NCI-H526 treated with DMSO at 0.1 percent for 48 hours (cell line): Measurements from ENCODE around the gene CACHD1.

Experiments
- DNase-seq: peaks from one replicate; lab custom pipeline; 2025; lab: John Stamatoyannopoulos, UW

The CACHD1 gene

DNA sequence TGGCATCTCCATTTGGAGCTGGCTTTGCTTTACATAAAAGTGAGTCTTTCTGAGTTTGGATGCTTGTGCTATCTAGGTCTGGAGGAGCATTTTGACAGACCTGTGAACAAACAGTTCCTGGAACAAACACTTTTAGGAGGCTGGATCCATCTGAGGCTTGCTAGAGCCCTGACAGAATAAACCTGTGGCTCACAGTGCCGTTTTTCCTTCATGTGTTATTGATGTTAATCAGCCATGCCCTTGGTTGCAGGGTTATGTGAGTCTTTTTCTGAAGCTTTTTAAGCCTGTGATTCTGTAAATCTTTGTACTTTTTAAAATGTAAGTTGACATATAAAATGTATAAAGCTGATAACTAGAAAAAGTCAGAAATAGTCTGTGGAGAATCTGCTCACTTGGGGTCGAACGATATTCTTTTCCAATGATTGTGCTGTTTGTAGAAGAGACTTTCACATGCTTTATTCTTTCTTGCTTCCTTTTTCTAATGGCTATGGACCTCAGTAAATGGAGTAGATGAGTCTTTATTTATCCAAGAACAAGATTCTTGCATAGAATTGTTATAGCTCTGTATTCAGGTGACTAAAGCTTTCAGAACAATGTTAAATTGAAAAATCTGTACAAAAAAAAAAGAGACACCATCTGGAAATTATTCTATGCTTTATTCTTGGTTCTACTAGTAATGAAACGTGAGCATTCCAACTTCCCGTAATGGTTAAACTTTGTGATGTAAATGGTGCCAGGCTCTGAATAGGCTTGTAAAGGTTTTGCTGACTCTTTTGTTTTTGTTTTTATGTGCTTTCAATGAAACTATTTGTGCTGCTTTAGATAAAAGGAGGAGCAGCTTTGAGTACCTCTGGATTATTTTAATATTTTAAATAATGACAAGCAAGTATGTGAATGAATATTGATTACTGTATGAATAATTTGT is 53.7 kb downstream of the CACHD1 start:
- no peak for DNase-seq

DNA sequence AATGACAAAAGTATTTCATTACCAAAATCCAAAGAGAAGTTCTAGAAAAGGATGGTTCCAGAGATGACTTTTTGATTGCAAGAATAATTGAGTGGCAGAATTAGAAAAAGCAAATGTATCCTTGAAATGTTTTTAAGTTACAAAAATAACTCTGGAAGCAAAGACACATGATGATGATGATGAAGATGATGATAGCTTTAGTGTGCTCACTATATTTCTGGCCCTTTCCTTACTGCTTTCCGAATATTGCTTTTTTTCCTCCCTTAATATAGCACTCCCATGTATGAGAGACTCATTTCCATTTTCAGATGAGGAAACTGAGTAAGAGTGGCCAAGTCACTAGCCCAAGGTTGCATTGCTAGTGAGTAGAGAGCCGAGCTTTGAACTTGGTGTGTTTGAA is 54.7 kb downstream of the CACHD1 start:
- no peak for DNase-seq

DNA sequence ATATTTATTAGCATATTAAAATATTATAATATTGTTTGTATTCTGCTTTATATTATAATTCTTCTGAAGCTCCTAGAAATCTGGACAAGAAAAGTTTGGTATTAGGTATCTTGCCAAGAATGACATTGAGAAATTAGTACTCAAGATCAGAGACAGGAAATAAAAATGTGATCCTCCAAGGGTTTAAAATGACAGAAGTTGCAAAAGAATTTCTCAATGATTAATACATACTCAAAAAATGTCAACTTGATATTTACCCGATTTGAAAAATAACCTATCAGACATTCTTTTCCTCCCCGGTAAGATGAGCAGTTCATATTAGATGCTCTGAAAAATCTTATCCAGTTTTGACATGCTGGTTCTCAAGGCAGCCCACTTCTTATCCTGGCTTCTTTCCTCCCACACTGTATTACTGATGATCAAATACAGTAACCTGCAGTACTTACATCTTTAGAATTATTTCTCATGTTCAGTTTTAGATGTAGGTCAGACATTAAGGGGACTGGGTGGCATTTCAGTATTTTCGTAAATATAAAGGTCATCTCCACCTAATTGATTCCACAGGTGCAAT is 55.3 kb downstream of the CACHD1 start:
- no peak for DNase-seq

DNA sequence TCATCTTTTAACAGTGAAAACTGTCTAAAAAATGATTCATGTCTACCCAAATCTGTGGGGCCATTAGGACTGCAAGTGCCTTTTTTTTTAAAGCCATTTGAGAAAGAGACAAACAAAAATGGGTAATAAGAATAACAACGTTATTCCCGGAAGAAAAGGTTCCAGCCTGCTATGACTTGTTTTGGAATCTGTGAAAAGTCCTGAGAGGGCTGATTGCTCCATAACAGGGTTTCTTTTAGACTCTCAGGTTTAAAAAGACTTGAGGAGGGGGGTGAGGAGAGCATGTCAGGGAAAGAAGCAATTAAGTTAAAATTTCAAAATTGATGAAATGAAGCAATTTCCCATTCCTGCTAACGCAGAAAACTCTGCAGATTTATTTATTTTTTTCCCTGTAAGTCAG is 56.4 kb downstream of the CACHD1 start:
- DNase-seq: no peak

DNA sequence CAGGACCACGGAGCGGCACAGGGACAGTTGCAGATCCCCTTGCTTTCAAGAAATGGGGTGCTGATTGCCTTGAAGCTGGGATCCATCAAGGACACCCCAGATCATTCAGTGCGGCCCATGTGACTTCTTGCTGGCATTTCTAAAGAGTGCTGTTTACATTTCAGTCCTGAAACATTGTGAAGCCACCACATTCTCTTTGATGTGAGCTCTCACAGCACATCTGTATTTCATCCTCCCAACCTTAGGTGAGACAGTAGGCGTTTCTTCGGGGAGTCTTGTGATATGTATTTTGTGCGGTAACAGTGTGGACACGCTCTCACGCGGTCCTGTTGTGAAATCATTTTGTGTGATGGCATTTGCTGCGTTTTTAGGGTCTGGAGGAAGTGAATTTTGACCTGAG is 57.2 kb downstream of the CACHD1 start:
- DNase-seq: no peak

DNA sequence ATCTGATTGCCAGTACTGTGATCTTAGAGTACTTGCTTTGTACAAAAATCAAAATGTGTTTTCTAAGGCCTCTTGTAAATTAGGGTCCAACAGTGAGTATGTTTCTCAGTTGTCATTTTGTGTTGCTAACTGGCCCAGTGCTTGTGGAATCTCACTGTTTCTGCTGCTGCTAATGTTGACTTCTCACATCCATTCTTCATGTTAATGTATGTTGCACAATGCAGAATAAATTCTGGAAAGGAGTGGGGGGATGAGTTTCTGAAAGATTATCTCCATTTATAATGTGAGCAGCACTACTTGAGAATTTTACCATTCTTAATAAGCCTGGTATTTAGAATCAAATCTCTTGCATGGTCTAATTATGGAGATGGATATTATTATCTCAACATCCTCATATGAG is 57.9 kb downstream of the CACHD1 start:
- no peak for DNase-seq

DNA sequence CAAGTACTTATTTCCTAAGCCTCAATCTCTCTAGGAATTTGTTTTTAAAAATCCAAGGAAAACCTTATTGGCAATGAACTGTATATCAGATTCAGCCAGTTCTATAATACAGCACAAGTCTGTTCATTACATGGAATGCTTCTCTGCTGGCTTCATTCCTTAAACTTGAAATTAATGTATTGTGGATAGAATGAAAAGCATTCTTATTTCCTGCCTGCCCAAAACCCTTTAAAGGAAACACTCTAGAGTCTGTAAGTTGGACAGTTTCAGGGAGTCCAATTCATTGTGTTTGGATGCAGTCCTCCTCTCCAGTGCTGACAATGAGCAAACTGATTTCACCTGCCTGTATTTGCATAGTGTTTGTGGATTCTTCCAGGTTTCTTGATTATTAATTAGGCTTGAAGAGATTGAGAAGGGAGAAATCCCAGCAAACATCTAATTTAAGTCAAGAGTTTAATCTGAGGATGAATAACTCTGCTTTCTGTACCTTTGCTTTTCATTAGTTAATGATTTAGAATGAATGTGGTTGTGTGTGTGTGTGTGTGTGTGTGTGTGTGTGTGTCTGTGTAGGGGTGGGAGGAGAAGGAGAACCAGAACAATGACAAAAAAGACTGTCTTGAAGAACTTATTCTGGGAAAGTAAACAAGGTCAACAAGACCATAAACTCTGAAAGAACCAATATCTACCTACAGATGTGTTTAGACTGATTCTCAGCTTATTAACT is 61.2 kb downstream of the CACHD1 start:
- DNase-seq: peak; percentile 25

DNA sequence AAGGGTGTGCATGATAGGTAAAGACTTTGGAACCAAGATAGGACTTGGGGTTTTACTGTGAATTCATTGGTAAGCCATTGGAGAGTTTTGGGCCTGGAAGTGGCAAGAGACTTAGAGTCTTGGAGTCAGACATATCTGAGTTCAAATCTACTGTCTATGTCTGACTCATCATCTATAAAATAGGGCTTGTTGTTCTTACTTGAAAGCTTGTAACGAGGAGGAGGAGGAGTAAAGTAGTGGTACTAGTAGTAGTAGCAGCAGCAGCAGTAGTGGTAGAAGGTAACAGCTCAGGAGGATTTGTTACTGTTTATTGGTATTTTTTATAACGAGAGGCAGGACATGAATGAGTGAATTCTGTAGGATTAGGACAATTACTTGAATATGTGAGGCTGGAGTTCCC is 62.7 kb downstream of the CACHD1 start:
- no peak for DNase-seq

DNA sequence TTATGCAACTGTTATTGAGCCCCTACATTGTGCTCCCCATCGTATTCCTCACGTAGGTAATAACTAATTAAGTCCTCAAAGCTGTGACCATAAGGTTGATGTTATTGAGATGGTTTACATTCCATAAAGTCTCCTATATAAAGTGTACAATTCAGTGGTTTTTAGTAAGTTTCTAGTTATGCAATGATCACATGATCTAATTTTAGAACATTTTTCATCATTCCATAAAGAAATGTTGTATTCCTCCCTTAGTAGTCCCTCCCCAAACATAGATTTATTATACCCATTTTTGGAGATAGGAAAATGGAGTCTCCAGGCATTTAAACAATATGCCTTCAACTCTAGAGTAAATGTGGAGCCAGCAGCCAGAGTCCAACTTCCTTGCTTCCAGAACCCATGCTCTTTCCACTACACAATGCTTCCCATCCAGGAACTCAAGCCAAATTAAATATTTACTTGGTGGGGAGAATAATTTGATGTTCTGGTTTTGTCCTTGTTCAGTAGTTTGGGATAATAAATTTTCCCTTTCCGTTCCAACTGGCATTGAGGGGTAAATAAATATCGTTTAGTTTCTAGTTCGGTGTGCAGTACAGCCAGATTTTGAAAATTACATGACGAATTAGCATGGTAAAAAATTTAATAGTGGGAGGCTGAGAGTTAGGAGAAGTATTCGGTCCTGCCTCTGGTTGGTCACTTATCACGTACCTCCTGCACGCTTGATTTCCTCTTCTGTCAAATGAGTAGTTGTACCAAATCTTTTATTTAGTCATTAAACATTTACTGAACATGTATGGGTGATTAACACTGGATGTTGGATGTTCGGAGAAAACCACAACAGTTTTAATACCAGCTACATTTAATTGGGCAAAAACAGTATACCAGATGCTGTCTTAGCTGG is 66.3 kb downstream of the CACHD1 start:
- DNase-seq: no peak

DNA sequence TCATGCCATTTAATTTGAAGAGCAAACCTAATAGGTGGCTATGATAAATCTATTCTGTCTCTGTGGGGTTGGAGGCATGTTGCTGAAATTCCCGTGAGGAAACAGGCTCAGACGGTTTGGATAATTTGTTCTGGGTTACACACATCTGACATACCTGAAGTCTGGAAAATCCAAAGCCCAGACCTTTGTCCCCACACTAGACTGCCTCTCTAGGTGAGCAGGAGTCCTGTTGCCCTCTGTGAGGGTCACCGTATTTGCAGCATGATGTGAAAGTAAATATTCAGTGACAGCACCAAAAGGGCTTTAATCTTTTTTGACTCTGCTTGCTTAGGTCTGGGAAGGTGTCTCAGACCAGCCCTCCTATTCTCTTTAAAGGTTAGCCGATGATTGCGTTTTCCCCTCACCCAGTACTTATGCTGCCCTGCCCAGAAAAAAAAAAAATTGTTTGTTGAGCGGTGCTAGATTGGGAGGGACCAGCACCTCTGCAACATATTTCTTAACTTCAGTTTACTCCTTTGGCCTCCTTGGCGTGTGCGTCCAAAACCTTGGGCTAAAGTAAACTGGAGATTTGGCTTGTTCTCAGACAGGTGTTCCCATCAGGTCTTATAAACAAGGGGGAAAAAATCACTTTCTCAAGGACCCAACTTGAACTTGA is 67.0 kb downstream of the CACHD1 start:
- no peak for DNase-seq

DNA sequence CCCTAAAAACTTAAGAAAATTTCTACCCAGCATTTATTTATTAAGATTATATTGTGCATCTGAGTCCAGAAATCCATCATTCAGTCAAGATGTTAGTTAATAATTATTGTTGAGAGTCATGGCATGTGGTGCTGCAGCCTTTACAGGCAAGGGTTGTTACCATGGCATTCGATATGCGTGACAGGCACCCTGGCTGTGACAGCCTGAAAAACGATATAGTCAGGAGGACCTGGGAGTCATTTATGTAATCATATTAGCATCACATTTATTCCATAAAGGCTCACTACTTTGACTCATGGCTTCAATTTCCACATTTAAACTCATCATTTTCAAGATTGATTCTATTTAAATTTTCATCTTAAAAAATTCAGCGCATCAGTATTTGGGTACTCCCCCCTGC is 68.0 kb downstream of the CACHD1 start:
- peak; percentile 41 for DNase-seq

DNA sequence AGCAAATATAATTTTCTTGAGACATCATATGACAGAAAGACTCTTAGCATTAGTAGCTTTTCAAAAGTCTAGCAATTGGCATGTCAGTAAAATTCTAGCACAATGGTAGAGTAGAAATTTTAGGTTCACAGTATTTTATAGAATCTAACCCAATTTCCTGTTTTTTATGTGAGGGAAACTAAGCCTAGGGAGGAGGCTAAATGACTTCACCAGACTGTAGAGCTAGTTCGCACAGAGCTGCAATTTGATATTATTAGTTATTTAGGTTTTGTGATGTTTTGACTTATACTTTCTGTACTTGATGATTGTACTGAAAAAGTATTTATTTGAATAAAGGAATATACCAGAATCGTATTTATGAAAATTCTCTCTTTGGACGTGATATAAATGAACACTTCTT is 68.5 kb downstream of the CACHD1 start:
- no peak for DNase-seq

DNA sequence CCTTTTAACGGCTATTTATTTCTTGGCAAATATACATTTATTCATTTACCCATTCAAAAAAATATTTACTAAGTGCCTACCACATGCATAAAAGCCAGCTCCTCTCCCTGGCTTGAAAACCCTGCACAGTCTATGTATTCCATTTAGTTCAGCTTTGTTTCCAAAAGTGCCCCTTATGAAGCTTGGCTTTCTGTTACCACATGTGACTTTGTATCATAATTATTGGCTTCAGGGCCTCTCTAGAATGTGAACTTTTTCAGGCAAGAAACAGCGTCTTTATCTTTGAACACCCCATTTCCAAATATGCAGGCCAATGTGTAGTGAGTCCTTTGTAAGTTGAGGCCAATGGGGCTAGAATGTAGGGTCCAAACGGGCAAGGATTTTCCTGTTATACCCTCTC is 69.4 kb downstream of the CACHD1 start:
- no peak for DNase-seq

DNA sequence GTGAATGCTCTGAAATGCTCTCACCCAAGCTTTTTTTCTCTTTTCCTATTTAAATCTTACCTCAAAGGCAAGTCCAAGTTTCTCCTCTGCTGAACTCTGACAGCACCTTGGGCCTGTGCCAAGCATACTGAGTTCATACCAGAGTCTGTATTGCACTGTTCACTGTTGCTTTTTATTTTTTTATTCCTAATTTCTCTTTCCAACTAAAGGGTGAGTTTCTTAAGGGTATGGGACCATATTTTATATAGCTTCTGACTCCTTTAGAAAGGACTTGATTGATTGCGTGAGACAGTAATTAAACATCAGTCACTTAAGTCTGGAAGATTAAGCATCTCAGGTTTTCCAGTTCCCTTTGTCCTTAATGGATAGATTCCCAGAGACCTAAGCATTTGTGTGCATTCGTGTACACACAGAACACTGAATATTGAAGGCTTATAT is 69.9 kb downstream of the CACHD1 start:
- no peak for DNase-seq

DNA sequence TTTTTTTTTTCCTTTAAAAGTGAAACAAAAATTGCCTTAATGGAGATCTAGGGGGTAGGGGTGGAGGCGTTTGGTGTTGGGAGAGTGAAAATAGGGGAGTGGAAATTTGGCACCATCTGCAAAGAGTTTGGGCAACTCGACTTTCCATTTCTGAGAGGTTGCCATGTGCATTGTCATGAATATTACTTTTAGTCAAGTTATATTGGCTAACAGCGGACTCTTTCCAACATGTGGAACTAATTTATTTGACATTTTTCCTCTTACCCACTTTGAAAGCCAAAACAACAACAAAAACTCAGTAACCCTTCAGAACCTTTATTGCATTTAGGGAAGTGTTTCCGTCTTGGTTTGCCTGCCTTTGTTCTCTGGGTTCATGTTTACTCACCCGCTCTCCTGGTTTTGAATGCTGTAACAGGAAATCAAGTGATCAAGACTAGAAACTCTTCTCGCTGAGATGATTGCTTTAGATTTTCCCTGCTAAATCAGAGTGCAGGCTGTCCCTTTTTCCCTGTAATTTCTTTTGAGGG is 70.4 kb downstream of the CACHD1 start:
- no peak for DNase-seq

DNA sequence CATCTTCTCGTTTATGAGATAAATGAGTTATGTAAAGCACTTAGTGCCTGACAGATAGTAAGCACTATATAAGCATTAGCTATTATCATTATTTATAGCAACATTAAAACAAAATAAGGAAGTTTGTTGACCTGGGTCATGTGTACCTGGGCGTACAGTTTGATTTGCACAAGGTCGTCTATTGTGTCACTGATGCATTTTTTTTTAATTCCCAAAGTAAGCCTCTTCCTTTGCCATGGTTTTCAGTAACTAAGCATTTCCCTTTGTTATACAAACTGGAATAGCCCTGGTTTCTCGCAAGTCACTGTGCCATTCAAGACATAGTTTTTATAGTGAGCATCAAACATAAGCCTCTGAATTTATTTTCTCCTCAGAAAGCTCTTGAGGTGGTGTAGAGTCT is 72.2 kb downstream of the CACHD1 start:
- no peak for DNase-seq

DNA sequence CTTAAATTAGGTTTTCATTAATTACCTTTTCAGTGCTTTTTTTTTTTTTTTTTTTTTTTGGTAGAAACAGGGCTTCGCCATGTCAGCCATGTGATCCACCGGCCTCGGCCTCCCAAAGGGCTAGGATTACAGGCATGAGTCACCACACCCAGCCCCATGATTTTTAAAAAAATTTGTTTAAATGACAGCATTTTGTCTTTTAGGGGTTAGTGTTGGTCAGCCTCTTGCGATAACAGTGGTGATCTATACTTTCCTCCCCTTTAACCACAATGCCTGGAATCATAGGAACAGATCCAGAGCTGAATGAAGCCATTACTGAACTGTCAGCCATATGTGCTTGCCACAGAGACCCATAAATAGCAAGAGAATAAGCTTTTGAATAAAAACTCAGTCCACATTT is 73.9 kb downstream of the CACHD1 start:
- DNase-seq: no peak

DNA sequence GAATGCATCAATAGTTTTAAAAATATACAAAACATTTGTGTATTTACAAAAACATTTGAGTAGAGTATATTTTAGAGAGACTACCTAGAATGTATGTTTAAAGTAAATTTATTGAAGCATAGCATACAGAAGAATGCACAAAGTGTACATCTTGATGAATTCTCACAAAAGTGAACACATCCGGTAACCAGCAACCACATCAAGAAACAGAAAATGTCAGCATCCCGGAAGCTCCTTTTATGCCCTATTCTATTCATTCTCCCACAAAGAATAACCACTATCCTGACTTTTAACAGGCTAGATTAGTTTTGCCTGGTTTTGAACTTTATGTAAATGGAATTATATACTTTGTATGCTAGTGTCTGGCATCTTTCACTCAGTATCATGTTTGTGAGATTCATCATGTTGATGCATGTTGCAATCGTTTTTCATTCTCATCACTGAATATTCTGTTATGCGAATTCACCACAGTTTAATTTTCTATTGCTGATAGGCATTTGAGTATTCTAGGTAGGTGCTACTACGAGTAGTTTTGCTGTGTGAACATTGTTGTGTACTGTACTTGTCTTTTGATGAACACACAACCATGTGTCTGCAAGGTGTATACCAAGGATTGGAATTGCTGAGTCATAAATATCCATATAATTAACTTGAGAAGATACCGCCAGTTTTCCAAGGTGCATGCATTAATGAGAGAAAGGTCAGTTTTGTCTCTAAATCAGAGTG is 75.4 kb downstream of the CACHD1 start:
- DNase-seq: no peak

DNA sequence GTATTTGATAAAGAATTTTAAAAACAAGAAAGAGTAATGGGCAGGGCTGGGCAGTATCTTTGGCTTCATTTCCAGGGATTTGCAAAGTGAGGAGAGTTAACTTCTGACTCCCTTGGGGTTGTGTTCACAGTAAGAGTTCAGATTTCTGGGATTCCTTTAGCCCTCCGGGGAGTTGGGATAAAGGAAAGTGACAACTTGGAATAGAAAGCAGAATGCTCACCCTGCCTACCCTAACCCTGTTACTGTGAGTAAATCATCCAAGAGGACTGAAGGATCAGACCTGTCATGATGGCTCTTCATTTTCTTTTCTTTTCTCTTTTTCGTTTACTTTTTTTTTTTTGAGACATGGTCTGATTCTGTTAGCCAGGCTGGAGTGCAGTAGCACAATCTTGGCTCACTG is 76.1 kb downstream of the CACHD1 start:
- no peak for DNase-seq

DNA sequence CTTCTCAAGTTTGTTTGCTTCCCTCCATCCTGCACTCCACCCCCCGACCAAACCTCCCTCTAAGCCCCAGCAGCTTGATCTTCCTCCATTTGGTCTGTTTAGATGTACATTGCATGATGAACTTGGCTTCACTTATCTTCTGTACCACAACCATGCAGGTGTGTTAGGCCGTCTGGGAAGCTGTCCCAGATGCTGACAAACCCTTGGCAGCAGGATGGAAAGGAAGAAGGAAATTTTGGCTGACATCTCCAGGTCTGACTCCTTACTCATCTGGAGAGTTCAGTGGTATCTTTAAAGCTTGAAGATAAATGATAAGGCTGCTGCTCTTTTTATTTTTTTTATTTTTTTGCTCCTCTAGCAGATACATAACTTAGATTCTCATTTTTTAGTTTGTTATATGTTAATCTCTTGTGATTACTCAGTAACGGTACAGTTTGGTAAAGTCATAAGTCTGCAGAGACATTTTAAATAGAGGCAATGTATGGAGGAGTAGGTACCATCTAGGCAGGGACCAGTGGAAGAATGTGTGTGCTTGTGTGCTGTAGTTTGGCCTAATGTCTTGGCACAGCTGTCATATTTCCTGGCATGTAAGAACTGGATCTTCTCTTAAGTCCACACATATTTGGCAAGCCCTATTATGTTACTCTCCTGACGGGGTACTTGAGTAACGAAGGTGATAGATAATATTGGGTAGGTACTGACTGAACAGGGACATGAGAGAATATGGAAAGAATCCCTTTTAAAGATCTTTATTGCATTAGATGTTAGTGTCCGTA is 79.7 kb downstream of the CACHD1 start:
- no peak for DNase-seq
